SIG-M5 treated with dmso at 0.1 percent for 504 hours (cell line): Measurements from ENCODE around the gene MAPKAP1.
"Not testable (repeated sequence)": the region's sequence is repeated elsewhere in the genome, so short reads cannot be mapped to it uniquely, and the experiment has no call there.

Experiments
- DNase-seq: peaks from one replicate; lab custom pipeline; 2025; ENCODE audit not compliant: unreplicated experiment; lab: John Stamatoyannopoulos, UW

The MAPKAP1 gene

DNA sequence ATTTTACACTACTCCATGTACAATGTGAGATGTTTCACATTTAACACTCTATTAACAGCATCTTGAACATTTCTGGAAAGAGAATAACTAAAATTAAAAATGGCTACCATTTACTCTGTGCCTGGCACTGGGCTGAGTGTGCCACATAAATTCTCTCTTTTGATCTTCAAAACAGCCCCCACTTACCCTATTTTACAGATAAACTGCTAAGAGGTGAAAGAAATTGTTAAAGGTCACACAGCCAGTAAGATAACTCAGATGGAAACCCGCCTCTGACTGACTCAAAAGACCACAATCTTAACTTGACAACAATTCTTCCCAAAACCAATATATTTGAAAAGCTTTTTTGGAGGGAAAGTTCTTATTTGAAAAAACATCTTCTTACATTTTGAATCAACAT is 97.3 kb downstream of the MAPKAP1 start:
- DNase-seq = no peak

DNA sequence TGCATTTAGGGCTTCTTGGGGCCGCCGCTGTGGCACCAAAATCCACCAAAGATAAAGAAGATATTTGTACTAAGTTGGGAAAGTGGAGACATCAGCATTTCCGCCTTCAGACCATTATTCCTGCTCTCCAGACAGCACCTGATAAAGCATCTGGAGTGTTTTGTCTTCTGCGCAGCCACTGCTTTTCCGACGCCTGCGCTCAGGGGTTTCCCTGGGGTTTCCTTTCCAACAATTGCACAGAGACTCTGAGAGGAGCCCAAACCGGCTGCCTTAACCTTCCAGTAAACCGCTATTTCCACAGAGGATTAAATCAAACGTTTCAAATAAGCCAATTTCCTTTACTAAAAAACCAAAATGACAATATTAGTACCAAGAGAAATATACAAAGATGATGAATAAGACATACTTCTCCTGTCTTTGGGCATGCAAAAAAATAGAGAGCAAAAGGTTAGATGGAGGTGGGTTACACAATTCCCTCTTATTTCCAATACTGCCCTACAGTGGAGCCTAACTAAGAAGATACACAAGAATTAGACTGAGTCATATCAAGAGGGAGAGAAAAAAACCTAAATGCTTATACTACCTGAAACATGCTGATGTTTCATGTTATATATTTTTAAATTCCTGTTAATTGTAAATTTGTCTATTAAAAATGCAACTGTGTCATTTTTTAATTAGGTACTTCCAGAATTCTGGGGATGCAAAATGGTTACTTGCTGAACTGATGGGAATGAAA is 98.4 kb downstream of the MAPKAP1 start:
- no peak for DNase-seq

GRCh38 chr9:125604196-125604595 is 102.8 kb downstream of the MAPKAP1 start:
- DNase-seq = no peak

DNA sequence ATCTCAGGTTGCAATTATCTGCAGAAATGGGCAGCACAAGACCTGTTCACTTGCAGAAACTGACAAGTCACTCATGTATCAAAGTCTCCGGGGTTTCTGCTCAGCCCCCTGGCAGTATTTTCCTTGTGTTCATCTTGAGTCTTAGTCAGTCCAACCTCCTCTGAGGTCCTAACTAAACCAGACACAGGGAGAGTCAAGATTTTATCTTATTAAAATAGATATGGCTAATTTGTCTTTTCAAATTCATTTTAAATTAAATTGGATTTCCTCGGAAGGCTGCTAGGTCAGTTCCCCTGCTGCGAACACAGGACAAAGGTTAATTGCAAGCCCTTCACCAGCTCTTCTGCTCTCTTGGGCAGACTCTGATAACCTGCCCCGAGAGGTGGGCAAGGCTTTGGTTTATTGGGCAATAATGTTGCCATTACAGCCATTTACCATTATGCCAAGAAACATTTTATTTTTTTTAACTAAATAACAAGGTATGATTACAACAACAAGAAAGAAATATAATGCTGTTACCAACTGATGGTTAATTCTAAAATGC is 103.5 kb downstream of the MAPKAP1 start:
- DNase-seq = no peak

GRCh38 chr9:125601961-125602360 is 105.0 kb downstream of the MAPKAP1 start:
- DNase-seq = no peak

DNA sequence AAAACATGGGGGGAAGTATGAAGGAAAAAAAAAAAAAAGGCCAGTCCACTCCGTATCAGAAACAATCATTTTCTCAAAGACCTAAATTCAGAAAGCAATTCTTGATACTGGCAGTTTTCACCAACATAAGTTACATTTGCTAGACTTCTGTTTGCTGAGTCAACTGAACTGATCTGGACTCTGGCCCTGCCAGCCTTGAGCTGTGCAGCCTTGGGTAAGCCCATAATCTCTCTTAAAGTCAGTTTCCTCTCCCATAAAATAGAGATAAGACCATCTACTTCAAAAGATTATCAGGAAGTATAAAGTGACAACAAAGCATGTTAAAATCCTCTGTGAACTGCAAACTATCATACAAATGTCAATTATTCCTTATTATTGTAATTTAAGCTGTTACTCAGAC is 106.8 kb downstream of the MAPKAP1 start:
- DNase-seq = no peak

- no peak for DNase-seq
Measured at GRCh38 chr9:125594223-125594610, 112.8 kb downstream of the MAPKAP1 start.

GRCh38 chr9:125593581-125594222 is 113.3 kb downstream of the MAPKAP1 start:
- peak; percentile 7 for DNase-seq

DNA sequence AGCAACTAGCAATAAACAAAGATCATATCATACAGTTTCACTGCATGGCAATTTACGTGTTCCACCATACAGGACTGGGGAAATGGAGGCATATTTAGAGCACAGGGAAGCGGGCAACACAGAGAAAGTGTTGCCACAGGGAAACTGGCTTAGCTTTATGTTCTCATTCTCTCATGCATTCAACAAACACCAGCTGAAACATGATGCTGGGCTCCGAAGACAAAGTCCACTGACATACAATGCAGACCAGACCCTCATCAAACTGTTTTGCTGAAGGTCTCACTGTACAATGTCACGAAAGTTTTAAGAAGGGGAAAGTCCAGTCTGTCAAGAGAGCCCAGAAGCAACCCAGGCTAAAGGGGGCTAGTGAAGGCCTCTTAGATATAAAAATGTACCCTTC is 115.1 kb downstream of the MAPKAP1 start:
- DNase-seq = no peak

- DNase-seq = no peak
Measured at GRCh38 chr9:125591245-125591644, 115.8 kb downstream of the MAPKAP1 start.

DNA sequence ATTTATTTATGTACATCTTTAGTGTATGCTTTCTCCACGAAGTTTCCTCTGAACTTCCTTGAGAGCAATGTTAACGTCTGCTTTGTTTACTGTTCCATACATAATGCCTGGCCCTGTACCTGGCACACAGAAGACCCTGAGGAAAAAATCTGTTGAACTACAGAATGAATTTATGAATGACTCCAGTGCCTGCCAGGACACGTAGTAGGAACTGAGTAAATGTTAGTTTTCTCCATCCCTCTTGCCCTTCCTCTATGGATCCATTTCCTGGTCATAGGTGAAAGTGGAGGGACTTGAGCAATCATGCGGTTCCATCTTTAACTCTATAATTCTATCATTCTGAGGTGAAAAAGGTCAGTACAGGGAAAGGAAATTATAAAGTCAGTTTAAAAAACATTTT is 117.7 kb downstream of the MAPKAP1 start:
- no peak for DNase-seq

DNA sequence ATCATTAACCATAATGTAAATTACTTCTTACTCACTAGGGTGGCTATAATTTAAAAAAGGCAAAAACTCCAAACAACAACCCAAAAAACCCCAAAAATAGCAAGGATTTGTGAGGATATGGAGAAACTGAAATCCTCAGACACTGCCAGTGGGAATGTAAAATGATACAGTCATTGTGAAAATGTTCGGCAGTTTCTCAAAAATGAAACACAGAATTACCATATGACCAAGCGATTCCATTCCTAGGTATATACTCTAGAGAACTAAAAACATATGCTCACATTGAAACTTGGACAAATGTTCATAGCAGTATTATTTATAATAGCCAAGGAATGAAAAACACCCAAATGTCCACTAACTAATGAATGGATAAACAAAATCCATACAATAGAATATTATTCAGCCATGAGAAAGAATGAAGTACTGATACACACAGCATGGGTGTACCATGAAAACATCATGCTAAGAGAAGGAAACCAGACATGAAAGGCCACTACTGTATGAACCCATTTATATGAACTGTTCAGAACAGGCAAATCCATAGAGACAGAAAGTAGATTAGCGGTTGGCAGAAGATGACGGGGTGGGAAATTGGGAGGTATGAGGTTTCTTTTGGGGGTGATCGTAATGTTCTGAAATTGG is 119.1 kb downstream of the MAPKAP1 start:
- DNase-seq = no peak

GRCh38 chr9:125586172-125586511 is 120.9 kb downstream of the MAPKAP1 start:
- DNase-seq = no peak

- no peak for DNase-seq
Measured at GRCh38 chr9:125585503-125586171, 121.4 kb downstream of the MAPKAP1 start.

GRCh38 chr9:125580701-125581286 is 126.2 kb downstream of the MAPKAP1 start:
- no peak for DNase-seq

DNA sequence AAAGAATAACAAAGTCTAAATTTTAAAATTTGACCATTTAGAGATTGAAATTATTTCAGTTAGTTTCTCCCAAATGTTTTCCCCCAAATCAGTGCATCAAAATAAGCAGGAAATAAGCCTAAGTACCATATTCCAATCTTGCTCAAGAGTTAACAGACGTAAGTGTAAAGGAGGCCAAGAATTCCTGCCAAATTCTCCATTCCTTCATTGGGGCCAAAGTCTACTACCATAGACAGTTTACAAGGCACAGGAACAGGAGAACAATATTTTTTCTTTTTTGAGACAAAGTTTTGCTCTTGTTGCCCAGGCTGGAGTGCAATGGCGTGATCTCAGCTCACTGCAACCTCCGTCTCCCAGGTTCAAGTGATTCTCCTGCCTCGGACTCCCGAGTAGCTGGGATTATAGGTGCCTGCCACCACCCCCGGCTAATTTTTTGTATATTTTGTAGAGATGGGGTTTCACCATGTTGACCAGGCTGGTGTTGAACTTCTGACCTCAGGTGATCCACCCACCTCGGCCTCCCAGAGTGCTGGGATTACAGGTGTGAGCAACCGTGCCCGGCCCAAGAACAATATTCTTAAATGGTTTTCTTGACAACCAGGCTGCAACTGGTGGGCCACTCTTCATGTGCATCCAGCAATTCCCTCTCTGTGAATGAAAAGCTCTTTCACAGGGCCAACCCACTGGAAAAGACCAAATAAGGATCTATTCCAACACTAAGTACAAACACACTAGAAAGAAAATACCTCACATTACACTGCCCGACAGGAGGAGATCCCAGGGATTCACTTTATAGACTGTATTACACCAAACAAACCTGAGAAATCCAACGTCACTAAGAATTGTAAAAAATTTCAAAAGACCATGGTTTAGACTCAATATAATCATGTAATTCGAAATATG is 127.7 kb downstream of the MAPKAP1 start:
- no peak for DNase-seq

DNA sequence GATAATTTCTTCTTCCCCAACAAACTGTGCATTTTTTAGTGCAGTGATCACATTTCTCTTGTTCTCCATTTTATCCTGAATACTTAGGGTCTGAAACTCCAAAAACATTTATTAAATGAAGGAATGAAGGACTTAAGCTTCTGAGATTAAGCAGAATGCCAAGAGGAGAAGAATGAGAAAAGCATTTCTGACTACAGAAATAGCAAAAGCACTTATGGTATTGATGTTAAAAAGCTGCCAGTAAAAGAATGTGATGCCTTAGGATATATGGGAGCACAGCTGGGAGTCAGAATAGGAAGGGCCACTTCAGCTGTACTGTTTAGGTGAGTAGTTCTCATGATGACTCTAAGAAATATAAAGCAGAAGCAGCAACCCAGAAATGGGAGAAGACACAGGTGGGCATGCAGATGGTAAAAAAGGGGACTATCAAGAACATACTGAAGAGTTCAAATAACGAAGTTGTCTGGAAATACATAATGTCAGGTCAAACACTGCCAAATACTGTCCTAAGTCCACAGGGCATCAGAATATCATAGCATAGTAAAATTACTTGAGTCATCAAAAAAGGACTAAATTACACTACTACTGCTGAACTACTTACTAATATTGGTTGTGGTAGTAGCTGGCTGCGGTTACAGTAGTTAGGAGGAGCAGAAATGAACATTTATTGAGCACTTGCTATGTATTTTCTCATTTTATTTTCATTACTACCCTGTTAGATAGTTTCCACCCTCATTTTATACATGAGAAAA is 132.7 kb downstream of the MAPKAP1 start:
- DNase-seq = no peak

GRCh38 chr9:125572461-125572860 is 134.5 kb downstream of the MAPKAP1 start:
- DNase-seq = not testable (repeated sequence)

DNA sequence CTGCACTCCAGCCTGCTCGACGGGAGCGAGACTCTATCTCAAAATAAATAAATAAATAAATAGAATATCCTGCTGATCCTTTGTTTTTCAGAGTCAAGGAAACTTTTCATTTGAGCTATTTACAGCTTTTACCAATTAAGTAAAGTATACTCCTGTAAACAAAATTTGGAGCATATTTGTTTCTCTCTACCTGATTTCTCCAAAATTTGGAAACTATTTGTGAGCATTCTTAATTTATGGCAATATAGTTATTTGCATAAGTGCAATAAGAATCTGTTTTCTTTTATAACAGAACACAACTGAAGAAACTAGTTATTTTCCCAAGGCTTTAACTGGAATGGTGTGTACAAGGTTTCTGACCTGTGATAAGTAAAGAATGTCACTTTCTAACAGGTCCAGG is 135.2 kb downstream of the MAPKAP1 start:
- DNase-seq = not testable (repeated sequence)
